Fibroblast of peridontal ligament (primary cell): Measurements from ENCODE around the gene DPY19L2.
"Not testable (repeated sequence)": the region's sequence is repeated elsewhere in the genome, so short reads cannot be mapped to it uniquely, and the experiment has no call there.

ENCODE experiments used
- DNase-seq: peaks from one replicate; pipeline ENCODE4 v3.0.0-alpha.2; 2010; ENCODE audit errors: extremely low read depth

The DPY19L2 gene

GRCh38 chr12:63663005-63663404, 5.3 kb downstream of the DPY19L2 start:
- DNase-seq = not testable (repeated sequence)

GRCh38 chr12:63658501-63658900, 9.8 kb downstream of the DPY19L2 start:
- not testable (repeated sequence) for DNase-seq

GRCh38 chr12:63656407-63656806, 11.9 kb downstream of the DPY19L2 start:
- not testable (repeated sequence) for DNase-seq

GRCh38 chr12:63655543-63656257, 12.6 kb downstream of the DPY19L2 start:
- DNase-seq = not testable (repeated sequence)

GRCh38 chr12:63654481-63654880, 13.8 kb downstream of the DPY19L2 start:
- DNase-seq = not testable (repeated sequence)

- DNase-seq = peak; percentile 78
These were observed 18.8 kb downstream of the DPY19L2 start for GRCh38 chr12:63649517-63649916.

GRCh38 chr12:63643381-63644140, 24.7 kb downstream of the DPY19L2 start:
- DNase-seq = peak; percentile 14

GRCh38 chr12:63624258-63624657, 44.0 kb downstream of the DPY19L2 start:
- DNase-seq = peak; percentile 30

GRCh38 chr12:63615544-63615943, 52.7 kb downstream of the DPY19L2 start:
- DNase-seq = not testable (repeated sequence)

GRCh38 chr12:63611285-63611684, 57.0 kb downstream of the DPY19L2 start:
- DNase-seq = not testable (repeated sequence)

GRCh38 chr12:63609281-63609680, 59.0 kb downstream of the DPY19L2 start:
- not testable (repeated sequence) for DNase-seq

- DNase-seq = not testable (repeated sequence)
These were observed 63.3 kb downstream of the DPY19L2 start for GRCh38 chr12:63604985-63605384.

GRCh38 chr12:63594828-63595227, 73.5 kb downstream of the DPY19L2 start:
- not testable (repeated sequence) for DNase-seq

- not testable (repeated sequence) for DNase-seq
These were observed 83.9 kb downstream of the DPY19L2 start for GRCh38 chr12:63584426-63584825.

- DNase-seq = not testable (repeated sequence)
These were observed 85.0 kb downstream of the DPY19L2 start for GRCh38 chr12:63583289-63583688.

- not testable (repeated sequence) for DNase-seq
These were observed 90.7 kb downstream of the DPY19L2 start for GRCh38 chr12:63577631-63578030.

GRCh38 chr12:63572038-63572437, 96.3 kb downstream of the DPY19L2 start:
- not testable (repeated sequence) for DNase-seq

GRCh38 chr12:63558445-63558844, 109.8 kb downstream of the DPY19L2 start:
- DNase-seq = not testable (repeated sequence)

GRCh38 chr12:63551397-63551796, 116.9 kb downstream of the DPY19L2 start:
- DNase-seq = not testable (repeated sequence)

- DNase-seq = not testable (repeated sequence)
These were observed 119.3 kb downstream of the DPY19L2 start for GRCh38 chr12:63549034-63549433.

GRCh38 chr12:63545298-63545916, 122.9 kb downstream of the DPY19L2 start:
- not testable (repeated sequence) for DNase-seq

GRCh38 chr12:63538656-63539055, 129.6 kb downstream of the DPY19L2 start:
- DNase-seq = not testable (repeated sequence)
